Measurements from ENCODE around the gene FRMD1.

- TF ChIP-seq, protein P1, sequence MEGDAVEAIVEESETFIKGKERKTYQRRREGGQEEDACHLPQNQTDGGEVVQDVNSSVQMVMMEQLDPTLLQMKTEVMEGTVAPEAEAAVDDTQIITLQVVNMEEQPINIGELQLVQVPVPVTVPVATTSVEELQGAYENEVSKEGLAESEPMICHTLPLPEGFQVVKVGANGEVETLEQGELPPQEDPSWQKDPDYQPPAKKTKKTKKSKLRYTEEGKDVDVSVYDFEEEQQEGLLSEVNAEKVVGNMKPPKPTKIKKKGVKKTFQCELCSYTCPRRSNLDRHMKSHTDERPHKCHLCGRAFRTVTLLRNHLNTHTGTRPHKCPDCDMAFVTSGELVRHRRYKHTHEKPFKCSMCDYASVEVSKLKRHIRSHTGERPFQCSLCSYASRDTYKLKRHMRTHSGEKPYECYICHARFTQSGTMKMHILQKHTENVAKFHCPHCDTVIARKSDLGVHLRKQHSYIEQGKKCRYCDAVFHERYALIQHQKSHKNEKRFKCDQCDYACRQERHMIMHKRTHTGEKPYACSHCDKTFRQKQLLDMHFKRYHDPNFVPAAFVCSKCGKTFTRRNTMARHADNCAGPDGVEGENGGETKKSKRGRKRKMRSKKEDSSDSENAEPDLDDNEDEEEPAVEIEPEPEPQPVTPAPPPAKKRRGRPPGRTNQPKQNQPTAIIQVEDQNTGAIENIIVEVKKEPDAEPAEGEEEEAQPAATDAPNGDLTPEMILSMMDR (IDR thresholded peaks at IDR 0.05), result no peak
- TF ChIP-seq POLR2A (IDR thresholded peaks at IDR 0.05) (no peak), EP300 (IDR thresholded peaks at IDR 0.05) (no peak)
These were observed 48.1 kb downstream of the FRMD1 start for GRCh38 chr6:168030908-168031307.
